Mucosa of gallbladder (tissue), 1 donor: ENCODE results near the gene CHD5. TPM values are rescaled to one million over a fixed set of nuclear protein-coding genes. Genes with fewer than 3 reads are reported as not detected.
"Not testable (repeated sequence)": the region's sequence is repeated elsewhere in the genome, so short reads cannot be mapped to it uniquely, and the experiment has no call there.

Experiments used
- DNase-seq: peaks from one replicate; pipeline ENCODE4 v3.0.0-alpha.2; 2020; ENCODE audit warnings: low spot score
- total RNA-seq: library from RNA; stranded (reverse); gene quantifications from one replicate; pipeline ENCODE4 v1.2.1, GENCODE V29; 2021
- donor health status: DM: no; HTN: no; CAD: no.

The CHD5 gene
- total RNA-seq, 1 donor from 2014 or later, result 0.23 TPM

- no peak for DNase-seq
Measured at GRCh38 chr1:6086358-6086757, 93.8 kb downstream of the CHD5 start.

- DNase-seq, result no peak
Measured at GRCh38 chr1:6085666-6086065, 94.5 kb downstream of the CHD5 start.

DNA sequence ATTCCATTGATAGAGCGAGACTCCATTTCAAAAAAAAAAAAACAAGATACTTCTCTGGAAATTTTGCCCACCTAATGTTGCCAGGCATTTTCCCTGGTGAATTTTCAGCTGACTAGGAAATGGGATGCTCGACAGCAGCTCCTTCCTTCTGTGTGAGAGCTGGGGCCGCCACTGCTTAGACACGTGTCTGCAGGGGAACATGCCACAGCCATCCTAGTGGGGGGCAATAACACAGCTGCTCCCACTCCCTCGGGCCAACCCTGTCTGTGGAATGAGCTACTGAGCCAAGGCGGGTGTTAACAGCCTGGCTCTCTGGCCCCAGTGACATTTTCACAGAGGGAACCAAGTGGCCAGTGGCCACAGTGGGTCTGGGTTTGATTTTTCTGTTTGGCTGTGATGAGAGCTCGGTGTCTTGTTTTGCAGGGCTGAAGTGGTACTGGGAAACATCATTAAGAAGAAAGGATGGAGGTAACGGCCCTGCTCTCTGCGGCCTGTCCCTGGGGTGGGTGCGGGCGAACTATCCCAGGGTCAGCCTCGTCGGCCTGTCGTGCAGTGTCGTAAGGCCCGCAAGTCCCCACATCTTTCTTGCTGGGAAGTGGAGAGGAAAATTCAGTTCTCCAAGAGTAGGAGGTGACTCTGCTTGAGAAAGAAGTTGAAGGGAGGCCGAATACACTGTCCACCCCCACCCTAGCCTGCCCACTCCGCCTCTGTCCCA is 95.2 kb downstream of the CHD5 start:
- no peak for DNase-seq

DNA sequence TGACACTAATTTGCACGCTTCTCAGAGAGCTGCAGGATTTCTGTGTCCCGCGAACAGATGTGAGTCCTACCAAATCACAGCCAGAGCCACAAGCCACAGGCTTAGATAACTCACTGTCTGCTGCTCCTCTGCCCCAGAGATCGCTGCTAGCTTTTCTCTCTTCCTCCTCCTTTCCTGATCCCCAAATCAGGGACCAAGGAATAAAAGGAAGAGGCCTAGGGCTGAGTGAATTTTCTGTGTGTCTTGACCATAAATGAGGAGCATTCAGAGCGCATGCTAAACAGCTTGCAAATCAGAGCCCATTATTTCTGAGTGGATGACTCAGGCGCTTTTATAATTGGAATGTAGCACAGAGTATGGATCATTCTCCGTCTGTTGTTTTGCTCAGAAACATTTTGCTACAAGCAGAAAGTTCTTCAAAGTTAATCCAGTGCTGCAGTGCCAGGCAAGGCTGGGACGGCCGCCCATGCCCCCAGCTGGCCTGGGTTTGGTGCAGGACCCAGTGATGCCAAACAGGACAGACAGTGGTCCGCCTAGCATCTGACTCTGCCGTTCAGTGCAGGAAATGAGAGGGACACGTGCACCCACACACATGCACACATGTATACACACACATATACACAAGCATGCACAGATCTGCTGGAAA is 96.2 kb downstream of the CHD5 start:
- no peak for DNase-seq

DNA sequence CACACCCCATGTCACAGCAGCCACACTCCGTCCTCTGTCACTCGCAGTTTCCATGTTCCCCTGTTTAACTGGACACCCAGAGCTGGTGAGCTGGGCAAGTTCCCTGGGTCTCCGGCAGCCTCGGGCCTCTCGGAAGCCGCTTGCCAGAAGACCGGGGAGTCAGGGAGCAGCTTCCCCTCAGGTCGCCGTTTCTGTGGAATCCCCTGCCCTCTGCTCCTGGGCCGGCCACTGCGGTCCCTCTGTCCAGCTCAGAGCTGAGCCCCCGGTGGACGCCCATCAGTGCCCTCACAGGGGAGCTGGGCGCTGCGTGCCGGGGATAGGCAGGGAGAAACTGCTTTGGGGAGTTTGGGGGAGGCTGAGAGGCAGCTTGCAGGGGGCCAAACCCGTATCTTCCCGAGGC is 96.7 kb downstream of the CHD5 start:
- no peak for DNase-seq

GRCh38 chr1:6082430-6082971 is 97.6 kb downstream of the CHD5 start:
- DNase-seq, result no peak

GRCh38 chr1:6081901-6082300 is 98.2 kb downstream of the CHD5 start:
- no peak for DNase-seq

DNA sequence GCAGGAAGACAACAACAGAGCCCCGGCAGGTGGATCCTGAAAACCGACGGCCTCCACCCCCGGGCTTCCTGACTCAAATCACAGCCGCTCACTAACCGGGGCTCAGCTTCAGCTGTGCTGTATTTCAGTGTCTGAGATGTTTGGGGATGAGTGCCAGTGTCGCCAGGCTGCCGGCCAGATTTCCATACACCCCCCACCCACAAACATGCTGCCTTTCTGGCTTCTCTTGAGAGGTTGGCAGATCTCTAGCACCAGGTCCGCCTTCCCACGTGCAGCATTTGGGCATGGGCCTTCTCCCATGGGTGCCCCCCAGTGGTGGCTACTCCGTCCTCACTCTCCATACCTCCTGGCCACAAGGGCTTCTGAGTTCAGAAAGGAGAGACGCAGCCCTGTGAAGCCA is 99.7 kb downstream of the CHD5 start:
- DNase-seq, result no peak

DNA sequence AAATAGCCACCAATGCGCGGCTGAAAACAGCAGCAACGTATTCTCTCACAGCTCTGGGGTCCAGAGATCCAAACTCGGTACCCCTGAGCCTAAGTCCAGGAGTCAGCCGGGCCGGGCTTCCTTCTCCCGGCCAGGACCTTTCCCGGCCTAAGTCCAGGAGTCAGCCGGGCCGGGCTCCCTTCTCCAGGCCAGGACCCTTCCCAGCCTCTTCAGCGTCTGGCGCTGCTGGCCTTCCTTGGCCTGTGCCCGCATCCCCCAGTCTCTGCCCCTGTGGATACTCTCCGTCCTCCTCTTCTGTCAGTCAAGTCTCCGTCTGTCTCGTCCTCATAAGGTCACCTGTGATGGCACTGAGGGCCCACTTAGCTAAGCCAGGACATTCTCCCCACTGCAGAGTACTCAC is 102.2 kb downstream of the CHD5 start:
- no peak for DNase-seq

- DNase-seq, result no peak
Measured at GRCh38 chr1:6077506-6077905, 102.6 kb downstream of the CHD5 start.

DNA sequence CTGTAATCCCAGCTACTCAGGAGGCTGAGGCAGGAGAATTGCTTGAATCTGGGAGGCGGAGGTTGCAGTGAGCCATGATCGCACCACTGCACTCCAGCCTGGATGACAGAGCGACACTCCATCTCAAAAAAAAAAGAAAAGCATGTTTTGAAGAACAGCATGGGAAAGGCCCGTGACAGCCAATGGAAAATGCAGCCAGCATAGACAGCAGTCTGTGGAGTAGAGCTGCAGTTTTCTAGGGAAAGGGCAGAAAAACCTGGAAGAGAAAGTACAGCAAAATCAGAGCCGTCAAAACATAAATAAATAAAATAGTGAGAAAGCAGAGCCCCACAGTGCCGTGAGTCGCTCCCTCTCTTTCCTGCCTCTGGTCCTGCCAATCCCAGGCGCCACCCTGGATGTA is 103.1 kb downstream of the CHD5 start:
- DNase-seq, result not testable (repeated sequence)

DNA sequence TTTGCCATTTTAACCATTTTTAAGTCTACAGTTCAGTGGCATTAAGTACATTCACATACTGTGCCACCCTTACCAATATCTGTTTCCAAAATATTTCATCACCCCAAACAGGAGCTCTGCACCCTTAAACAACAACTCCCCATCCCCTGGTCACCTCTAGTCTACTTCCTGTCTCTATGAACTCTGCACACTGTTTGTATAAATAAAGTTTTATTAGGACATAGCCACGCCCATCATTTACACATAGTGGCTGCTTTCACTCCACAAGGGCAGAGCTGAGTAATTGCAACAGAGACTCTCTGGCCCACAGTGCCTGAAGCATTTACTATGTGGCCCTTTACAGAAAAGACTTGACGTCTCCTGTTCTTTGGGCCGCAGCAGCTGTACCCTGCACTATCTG is 104.4 kb downstream of the CHD5 start:
- no peak for DNase-seq

DNA sequence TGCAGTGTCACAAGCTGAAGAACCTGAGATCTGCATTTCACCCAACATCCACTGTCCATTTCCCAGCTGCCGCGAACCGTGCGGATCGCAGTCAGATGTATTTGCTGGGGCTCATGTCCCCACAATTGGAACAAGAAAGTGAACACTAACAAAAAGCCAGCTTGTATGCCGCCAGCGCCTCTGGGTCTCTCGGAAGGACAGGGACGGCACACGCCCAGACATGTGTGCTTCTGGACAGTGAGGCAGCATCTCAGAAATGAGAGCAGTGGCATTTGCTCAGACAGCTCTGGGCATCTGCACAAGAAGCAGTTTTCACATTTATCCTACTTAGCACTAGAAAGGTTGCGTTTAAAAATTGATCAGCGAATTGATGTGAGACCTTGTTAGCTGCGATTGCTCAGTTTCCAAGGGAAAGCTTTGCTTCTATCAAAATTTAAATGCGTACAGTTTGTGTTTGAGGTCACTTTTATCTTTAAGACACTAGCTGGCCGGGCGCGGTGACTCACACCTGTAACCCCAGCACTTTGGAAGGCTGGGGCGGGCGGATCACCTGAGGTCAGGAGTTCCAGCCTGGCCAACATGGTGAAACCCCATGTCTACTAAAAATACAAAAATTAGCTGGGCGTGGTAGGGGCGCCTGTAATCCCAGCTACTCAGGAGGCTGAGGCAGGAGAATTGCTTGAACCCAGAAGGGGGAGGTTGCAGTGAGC is 105.8 kb downstream of the CHD5 start:
- no peak for DNase-seq

DNA sequence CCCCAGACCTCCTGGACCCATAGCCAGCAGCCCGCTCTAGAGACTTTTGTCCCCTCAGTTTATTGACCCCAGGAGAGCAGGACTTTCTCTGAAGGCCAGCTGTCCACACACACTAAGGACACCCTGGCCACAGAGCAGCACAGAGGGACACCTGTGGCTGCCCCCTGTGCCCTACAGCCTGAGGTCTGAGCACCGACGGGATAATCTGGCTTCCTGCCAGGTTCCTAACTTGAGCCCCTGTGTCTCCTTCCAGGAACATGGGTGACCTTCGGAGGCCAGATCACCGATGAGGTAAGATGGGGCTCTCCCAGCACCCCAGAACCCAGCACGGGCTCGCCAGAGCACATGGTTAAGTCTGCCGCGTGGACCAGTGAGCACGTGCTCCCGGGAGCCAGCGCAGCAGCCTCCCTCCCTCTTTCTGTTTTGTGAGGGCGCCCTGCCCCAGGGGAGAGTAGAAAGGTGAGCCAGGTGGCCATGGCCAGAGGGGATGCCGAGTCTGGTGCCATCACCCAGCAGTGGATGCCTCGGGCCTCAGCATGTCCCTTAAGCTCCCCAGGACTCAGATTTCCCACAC is 106.6 kb downstream of the CHD5 start:
- no peak for DNase-seq

- DNase-seq, result no peak
Measured at GRCh38 chr1:6072774-6073479, 107.2 kb downstream of the CHD5 start.

DNA sequence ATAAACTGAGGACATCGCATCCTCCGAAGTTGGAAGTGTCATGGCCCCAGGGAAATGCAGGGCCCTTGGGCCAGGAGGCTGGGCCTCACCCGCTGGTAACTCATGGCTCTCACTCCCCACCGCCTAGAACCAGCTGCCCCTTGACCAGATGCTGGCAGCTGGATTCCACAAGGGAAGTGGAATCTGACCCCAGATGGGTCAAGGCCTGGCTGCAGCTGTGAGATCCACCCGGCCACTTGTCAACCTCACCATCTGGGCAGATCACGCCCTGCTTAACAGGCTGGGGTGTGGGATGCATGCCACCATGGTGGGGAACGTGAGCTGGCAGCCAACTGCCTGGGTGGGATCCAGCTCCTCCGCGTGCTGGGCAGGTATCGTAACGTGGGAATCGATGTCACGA is 108.9 kb downstream of the CHD5 start:
- DNase-seq, result no peak

DNA sequence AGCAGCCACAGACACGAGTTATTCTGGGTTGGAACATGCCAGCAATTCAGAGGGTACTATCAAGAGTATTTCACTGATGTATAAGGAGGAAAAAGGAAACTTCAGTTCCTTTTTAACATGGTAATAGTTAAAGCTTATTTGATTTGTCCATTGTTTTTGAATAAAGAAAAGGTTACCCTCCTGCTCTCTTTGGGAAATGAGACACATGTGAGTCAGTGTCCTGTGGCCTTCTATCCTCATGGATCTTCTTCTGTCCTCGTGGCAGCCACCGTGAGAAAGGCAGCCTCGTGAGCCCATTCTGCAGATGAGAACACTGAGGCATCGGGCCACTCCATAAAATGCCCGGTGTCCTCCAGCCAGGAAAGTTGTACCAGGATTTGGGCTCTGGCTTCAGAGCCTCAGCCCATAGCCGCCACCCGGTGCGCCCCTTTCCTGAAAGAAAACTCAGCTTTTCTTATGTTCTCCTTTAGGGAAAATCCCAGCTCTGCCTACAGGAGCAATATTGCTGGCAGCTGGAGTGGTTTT is 109.6 kb downstream of the CHD5 start:
- no peak for DNase-seq

GRCh38 chr1:6069573-6069972 is 110.5 kb downstream of the CHD5 start:
- DNase-seq, result no peak

- DNase-seq, result no peak
Measured at GRCh38 chr1:6068932-6069331, 111.2 kb downstream of the CHD5 start.

- DNase-seq, result no peak
Measured at GRCh38 chr1:6068073-6068472, 112.0 kb downstream of the CHD5 start.

- no peak for DNase-seq
Measured at GRCh38 chr1:6066680-6067079, 113.4 kb downstream of the CHD5 start.
